HL-60 (cell line): Measurements from ENCODE around the gene CD48.

Source experiments
- GABPA ChIP-seq: IDR thresholded peaks from 2 replicates; pipeline ENCODE4 v1.6.1; 2012; ENCODE audit warnings: low read depth
- POLR2AphosphoS5 ChIP-seq: IDR thresholded peaks from 2 replicates; pipeline ENCODE4 v1.6.1; 2012; ENCODE audit warnings: low read depth
- REST ChIP-seq: IDR thresholded peaks from 2 replicates; pipeline ENCODE4 v1.6.1; 2012; ENCODE audit warnings: low read depth; ENCODE audit not compliant: insufficient replicate concordance
- TF ChIP-seq, protein P1 (sequence below): IDR thresholded peaks from one replicate; pipeline ENCODE4 v1.5.1; 2011; ENCODE audit warnings: low read length, control low read depth, inconsistent platforms; ENCODE audit not compliant: insufficient read depth

DNA sequence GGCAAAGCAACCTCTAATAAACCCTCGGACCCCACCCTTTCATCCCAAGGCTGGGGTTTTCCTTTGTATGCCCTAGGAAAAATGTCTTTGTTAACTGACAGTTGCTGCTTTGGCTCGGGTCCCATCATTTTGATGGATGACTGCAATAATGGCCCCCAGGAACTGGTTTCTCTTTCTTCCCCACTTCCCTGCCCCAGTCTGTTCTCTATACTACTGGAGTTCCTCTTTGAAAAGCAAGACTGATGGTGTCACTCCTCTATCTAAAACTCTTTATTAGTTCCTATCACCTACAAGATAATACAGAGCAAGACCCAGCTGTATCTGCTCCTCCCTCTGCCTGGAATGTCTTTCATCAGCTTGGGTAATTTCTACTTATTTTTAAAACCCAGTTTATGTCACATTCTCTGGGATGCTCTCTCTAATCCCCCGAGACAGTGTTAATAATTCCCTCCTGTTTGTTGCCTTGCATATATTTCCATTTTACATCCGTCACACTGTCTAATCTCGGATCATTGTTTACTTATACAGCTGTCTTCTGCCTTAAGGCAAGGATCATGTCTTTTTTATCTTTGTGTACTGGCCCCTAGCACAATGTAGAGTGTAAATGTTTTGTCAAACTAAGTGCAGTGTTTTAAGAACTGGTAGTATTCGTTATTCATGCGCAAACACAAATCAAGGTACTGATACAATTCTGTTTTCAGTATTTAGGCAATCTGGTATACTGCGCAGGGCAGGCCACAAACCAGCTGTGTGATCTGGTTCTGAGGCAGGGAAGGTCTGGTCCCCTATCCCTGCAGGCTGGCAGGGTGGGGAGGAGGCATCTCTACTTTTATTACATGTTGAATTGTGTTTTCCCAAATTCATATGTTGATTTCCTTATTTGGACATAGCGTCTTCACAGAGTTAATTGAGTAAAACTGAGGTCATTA, 80.8 kb downstream of the CD48 start:
- TF ChIP-seq, protein P1, sequence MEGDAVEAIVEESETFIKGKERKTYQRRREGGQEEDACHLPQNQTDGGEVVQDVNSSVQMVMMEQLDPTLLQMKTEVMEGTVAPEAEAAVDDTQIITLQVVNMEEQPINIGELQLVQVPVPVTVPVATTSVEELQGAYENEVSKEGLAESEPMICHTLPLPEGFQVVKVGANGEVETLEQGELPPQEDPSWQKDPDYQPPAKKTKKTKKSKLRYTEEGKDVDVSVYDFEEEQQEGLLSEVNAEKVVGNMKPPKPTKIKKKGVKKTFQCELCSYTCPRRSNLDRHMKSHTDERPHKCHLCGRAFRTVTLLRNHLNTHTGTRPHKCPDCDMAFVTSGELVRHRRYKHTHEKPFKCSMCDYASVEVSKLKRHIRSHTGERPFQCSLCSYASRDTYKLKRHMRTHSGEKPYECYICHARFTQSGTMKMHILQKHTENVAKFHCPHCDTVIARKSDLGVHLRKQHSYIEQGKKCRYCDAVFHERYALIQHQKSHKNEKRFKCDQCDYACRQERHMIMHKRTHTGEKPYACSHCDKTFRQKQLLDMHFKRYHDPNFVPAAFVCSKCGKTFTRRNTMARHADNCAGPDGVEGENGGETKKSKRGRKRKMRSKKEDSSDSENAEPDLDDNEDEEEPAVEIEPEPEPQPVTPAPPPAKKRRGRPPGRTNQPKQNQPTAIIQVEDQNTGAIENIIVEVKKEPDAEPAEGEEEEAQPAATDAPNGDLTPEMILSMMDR: no peak
- TF ChIP-seq GABPA (no peak), REST (no peak), POLR2AphosphoS5 (no peak)
